Liver (tissue), 3 donors: ENCODE measurements around the gene DCC.

Experiments used
- EGR1 ChIP-seq, 2 donors: IDR thresholded peaks; 2 replicates each; pipeline ENCODE4 v1.6.1; 2016 to 2018; ENCODE audit warnings: antibody characterized with exemption in 2 of 2, low read depth in 2 of 2
- FOXA1 ChIP-seq: IDR thresholded peaks from 2 replicates; pipeline ENCODE4 v1.6.1; 2016; ENCODE audit warnings: antibody characterized with exemption
- GABPA ChIP-seq, 2 donors: IDR thresholded peaks in 1 of 2; conservative IDR thresholded peaks in 1 of 2; 2 replicates each; pipeline ENCODE4 v1.6.1; 2016; ENCODE audit warnings: antibody characterized with exemption in 2 of 2, mild to moderate bottlenecking in 1 of 2, moderate library complexity in 1 of 2
- JUND ChIP-seq, 2 donors: IDR thresholded peaks; 2 replicates each; pipeline ENCODE4 v1.6.1; 2016; ENCODE audit warnings: antibody characterized with exemption in 2 of 2
- RAD21 ChIP-seq, 2 donors: IDR thresholded peaks; 2 replicates each; pipeline ENCODE4 v1.6.1; 2016; ENCODE audit warnings: antibody characterized with exemption in 2 of 2, mild to moderate bottlenecking in 2 of 2
- RXRA ChIP-seq, 2 donors: IDR thresholded peaks; 2 replicates each; pipeline ENCODE4 v1.6.1; 2017 to 2018; ENCODE audit warnings: antibody characterized with exemption in 2 of 2, mild to moderate bottlenecking in 1 of 2
- SP1 ChIP-seq: IDR thresholded peaks from 2 replicates; pipeline ENCODE4 v1.6.1; 2018; ENCODE audit warnings: antibody characterized with exemption, mild to moderate bottlenecking
- TAF1 ChIP-seq: conservative IDR thresholded peaks from 2 replicates; pipeline ENCODE4 v1.6.1; 2016; ENCODE audit warnings: antibody characterized with exemption, mild to moderate bottlenecking
- YY1 ChIP-seq: IDR thresholded peaks from 2 replicates; pipeline ENCODE4 v1.6.1; 2016; ENCODE audit warnings: antibody characterized with exemption, mild to moderate bottlenecking
- TF ChIP-seq, protein P1 (sequence below): fragments of 150-350 bp; IDR thresholded peaks from 2 replicates; pipeline ENCODE4 v1.5.1; 2017; ENCODE audit warnings: improper control_type of control experiment, low read depth, low read length; ENCODE audit not compliant: missing input control
- TF ChIP-seq, protein P2 (sequence below): IDR thresholded peaks from 2 replicates; pipeline ENCODE4 v1.6.1; 2016; ENCODE audit warnings: antibody characterized with exemption
- TF ChIP-seq, protein P3 (sequence below): IDR thresholded peaks from 2 replicates; pipeline ENCODE4 v1.6.1; 2016; ENCODE audit warnings: antibody characterized with exemption, mild to moderate bottlenecking
- TF ChIP-seq, protein P4 (sequence below): IDR thresholded peaks from 2 replicates; pipeline ENCODE4 v1.6.1; 2016; ENCODE audit warnings: antibody characterized with exemption
- TF ChIP-seq, protein P5 (sequence below): IDR thresholded peaks from 2 replicates; pipeline ENCODE4 v1.6.1; 2016; ENCODE audit warnings: antibody characterized with exemption
- donor health status: healthy.
- donor health status: healthy.

DNA sequence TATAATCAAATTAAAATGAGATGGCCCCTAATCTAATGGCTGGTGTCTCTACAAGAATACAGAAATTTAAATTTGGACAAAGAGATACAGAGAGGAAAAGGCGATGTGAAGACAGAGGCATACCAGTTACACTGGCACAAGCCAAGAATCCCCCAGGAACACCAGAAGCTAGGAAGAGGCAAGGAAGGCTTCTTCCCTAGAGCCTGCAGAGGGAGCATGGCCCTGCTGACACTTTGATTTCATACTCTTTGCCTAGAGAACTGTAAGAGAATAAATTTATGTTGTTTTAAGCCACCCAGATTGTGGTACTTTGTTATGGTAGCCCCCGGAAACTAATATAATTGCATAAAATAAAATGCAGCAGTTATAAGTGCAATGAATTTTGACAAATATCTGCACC, 1213.0 kb downstream of the DCC start:
- TF ChIP-seq, protein P1, sequence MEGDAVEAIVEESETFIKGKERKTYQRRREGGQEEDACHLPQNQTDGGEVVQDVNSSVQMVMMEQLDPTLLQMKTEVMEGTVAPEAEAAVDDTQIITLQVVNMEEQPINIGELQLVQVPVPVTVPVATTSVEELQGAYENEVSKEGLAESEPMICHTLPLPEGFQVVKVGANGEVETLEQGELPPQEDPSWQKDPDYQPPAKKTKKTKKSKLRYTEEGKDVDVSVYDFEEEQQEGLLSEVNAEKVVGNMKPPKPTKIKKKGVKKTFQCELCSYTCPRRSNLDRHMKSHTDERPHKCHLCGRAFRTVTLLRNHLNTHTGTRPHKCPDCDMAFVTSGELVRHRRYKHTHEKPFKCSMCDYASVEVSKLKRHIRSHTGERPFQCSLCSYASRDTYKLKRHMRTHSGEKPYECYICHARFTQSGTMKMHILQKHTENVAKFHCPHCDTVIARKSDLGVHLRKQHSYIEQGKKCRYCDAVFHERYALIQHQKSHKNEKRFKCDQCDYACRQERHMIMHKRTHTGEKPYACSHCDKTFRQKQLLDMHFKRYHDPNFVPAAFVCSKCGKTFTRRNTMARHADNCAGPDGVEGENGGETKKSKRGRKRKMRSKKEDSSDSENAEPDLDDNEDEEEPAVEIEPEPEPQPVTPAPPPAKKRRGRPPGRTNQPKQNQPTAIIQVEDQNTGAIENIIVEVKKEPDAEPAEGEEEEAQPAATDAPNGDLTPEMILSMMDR = no peak
- TF ChIP-seq, protein P2, sequence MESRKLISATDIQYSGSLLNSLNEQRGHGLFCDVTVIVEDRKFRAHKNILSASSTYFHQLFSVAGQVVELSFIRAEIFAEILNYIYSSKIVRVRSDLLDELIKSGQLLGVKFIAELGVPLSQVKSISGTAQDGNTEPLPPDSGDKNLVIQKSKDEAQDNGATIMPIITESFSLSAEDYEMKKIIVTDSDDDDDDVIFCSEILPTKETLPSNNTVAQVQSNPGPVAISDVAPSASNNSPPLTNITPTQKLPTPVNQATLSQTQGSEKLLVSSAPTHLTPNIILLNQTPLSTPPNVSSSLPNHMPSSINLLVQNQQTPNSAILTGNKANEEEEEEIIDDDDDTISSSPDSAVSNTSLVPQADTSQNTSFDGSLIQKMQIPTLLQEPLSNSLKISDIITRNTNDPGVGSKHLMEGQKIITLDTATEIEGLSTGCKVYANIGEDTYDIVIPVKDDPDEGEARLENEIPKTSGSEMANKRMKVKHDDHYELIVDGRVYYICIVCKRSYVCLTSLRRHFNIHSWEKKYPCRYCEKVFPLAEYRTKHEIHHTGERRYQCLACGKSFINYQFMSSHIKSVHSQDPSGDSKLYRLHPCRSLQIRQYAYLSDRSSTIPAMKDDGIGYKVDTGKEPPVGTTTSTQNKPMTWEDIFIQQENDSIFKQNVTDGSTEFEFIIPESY = no peak
- TF ChIP-seq, protein P3, sequence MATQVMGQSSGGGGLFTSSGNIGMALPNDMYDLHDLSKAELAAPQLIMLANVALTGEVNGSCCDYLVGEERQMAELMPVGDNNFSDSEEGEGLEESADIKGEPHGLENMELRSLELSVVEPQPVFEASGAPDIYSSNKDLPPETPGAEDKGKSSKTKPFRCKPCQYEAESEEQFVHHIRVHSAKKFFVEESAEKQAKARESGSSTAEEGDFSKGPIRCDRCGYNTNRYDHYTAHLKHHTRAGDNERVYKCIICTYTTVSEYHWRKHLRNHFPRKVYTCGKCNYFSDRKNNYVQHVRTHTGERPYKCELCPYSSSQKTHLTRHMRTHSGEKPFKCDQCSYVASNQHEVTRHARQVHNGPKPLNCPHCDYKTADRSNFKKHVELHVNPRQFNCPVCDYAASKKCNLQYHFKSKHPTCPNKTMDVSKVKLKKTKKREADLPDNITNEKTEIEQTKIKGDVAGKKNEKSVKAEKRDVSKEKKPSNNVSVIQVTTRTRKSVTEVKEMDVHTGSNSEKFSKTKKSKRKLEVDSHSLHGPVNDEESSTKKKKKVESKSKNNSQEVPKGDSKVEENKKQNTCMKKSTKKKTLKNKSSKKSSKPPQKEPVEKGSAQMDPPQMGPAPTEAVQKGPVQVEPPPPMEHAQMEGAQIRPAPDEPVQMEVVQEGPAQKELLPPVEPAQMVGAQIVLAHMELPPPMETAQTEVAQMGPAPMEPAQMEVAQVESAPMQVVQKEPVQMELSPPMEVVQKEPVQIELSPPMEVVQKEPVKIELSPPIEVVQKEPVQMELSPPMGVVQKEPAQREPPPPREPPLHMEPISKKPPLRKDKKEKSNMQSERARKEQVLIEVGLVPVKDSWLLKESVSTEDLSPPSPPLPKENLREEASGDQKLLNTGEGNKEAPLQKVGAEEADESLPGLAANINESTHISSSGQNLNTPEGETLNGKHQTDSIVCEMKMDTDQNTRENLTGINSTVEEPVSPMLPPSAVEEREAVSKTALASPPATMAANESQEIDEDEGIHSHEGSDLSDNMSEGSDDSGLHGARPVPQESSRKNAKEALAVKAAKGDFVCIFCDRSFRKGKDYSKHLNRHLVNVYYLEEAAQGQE = no peak
- TF ChIP-seq TAF1 (no peak), YY1 (no peak), RXRA (IDR thresholded peaks at IDR 0.05) (no peak), SP1 (no peak), JUND (IDR thresholded peaks at IDR 0.05) (no peak), GABPA (IDR thresholded peaks at IDR 0.05 in 1 of 2, conservative IDR thresholded peaks at IDR 0.05 in 1 of 2) (no peak), RAD21 (IDR thresholded peaks at IDR 0.05) (no peak), FOXA1 (no peak), EGR1 (IDR thresholded peaks at IDR 0.05; ENCODE audit: low read depth in 2 of 2) (no peak)
- TF ChIP-seq, protein P4, sequence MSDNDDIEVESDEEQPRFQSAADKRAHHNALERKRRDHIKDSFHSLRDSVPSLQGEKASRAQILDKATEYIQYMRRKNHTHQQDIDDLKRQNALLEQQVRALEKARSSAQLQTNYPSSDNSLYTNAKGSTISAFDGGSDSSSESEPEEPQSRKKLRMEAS = no peak
- TF ChIP-seq, protein P5, sequence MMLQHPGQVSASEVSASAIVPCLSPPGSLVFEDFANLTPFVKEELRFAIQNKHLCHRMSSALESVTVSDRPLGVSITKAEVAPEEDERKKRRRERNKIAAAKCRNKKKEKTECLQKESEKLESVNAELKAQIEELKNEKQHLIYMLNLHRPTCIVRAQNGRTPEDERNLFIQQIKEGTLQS = no peak
